ENCODE measurements around the gene ENOX2.

DNA sequence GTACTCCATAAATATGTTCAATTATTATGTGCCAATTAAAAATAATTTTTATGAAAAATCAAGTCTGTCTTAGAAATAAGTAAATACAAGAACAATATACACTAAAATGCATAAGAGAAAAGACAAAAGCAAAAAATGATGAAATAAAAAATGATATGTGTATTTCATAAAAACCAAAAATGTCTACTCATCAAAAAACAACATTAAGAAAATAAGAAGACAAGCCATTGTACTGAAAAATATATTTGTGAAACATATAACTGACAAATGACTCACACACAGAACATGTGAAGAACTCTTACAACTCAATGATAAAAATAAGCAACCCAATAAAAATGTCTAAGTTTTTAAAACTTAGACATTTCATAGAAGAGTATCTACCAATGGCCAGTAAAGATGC lies 34.1 kb upstream of the ENOX2 start:
- TF ChIP-seq, protein P1, sequence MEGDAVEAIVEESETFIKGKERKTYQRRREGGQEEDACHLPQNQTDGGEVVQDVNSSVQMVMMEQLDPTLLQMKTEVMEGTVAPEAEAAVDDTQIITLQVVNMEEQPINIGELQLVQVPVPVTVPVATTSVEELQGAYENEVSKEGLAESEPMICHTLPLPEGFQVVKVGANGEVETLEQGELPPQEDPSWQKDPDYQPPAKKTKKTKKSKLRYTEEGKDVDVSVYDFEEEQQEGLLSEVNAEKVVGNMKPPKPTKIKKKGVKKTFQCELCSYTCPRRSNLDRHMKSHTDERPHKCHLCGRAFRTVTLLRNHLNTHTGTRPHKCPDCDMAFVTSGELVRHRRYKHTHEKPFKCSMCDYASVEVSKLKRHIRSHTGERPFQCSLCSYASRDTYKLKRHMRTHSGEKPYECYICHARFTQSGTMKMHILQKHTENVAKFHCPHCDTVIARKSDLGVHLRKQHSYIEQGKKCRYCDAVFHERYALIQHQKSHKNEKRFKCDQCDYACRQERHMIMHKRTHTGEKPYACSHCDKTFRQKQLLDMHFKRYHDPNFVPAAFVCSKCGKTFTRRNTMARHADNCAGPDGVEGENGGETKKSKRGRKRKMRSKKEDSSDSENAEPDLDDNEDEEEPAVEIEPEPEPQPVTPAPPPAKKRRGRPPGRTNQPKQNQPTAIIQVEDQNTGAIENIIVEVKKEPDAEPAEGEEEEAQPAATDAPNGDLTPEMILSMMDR (IDR thresholded peaks at IDR 0.05): no peak
- TF ChIP-seq EP300 (IDR thresholded peaks at IDR 0.05; ENCODE audit: low read depth) (no peak), POLR2A (IDR thresholded peaks at IDR 0.05) (no peak)
